Caco-2 (cell line): ENCODE measurements around the gene TICAM2. TPM values are rescaled to one million over a fixed set of nuclear protein-coding genes. Genes with fewer than 3 reads are reported as not detected.
A peak's percentile ranks its signal among the peaks of the same experiment; 100 is the strongest.

Source experiments
- BruUV-seq: library from RNA; stranded (reverse); fragments of 400-500 nt; replicated peaks from 2 replicates; lab custom pipeline; 2021; lab: Mats Ljungman, UMichigan
- CTCF ChIA-PET: fragments of 300-600 bp; sonication (Branson Sonifier 250); formaldehyde crosslinking; loops from one replicate; lab custom pipeline; 2022; ENCODE audit warnings: antibody characterized with exemption; lab: Charles Lee
- POLR2A ChIA-PET: fragments of 300-600 bp; sonication (Branson Sonifier 250); formaldehyde crosslinking; loops from one replicate; lab custom pipeline; 2022; ENCODE audit warnings: antibody characterized with exemption; lab: Charles Lee
- DNase-seq, 2 experiments: peaks; one replicate each; pipeline versions ENCODE4 v3.0.0 to v3.0.0-alpha.2; 2020 to 2022
- H3K27me3 ChIP-seq: replicated peaks from 2 replicates; pipeline ENCODE4 v1.6.0; 2011; ENCODE audit warnings: low read length; ENCODE audit not compliant: control insufficient read depth, insufficient read depth
- H3K36me3 ChIP-seq: 2 replicates; pipeline ENCODE4 v1.5.1; 2011; ENCODE audit warnings: low read length; ENCODE audit not compliant: control insufficient read depth, insufficient read depth
- H3K4me1 ChIP-seq: fragments of 250-450 bp; sonication (Bioruptor Pico); 2 replicates; pipeline ENCODE4 v1.5.1; 2020; ENCODE audit warnings: mild to moderate bottlenecking
- H3K4me3 ChIP-seq: 2 replicates; pipeline ENCODE4 v1.5.1; 2011; ENCODE audit warnings: low read depth, mild to moderate bottlenecking, control low read depth, low read length
- H3K9me3 ChIP-seq: fragments of 250-450 bp; sonication (Bioruptor Pico); 2 replicates; pipeline ENCODE4 v1.5.1; 2020; ENCODE audit warnings: mild to moderate bottlenecking, moderate library complexity
- H3K27ac Mint-ChIP-seq: one replicate; pipeline ENCODE4 v1.8.0; 2022; ENCODE audit warnings: mixed read lengths; ENCODE audit not compliant: unreplicated experiment
- H3K27me3 Mint-ChIP-seq: one replicate; pipeline ENCODE4 v1.8.0; 2022; ENCODE audit warnings: mixed read lengths; ENCODE audit not compliant: insufficient read depth, unreplicated experiment
- H3K36me3 Mint-ChIP-seq: one replicate; pipeline ENCODE4 v1.8.0; 2022; ENCODE audit warnings: mild to moderate bottlenecking, mixed read lengths; ENCODE audit not compliant: insufficient read depth, unreplicated experiment
- H3K4me1 Mint-ChIP-seq: one replicate; pipeline ENCODE4 v1.8.0; 2022; ENCODE audit warnings: low read depth, mixed read lengths; ENCODE audit not compliant: unreplicated experiment
- H3K4me3 Mint-ChIP-seq: one replicate; pipeline ENCODE4 v1.8.0; 2022; ENCODE audit warnings: mild to moderate bottlenecking, moderate library complexity, mixed read lengths; ENCODE audit not compliant: unreplicated experiment
- H3K9me3 Mint-ChIP-seq: one replicate; pipeline ENCODE4 v1.8.0; 2022; ENCODE audit warnings: mixed read lengths; ENCODE audit not compliant: unreplicated experiment
- intact Hi-C: fragments of 100-400 bp; cut with micrococcal nuclease; formaldehyde crosslinking; loops from one replicate; pipeline ENCODE4 v1.10.0; 2022; ENCODE audit not compliant: unreplicated experiment
- total RNA-seq: library from RNA; stranded (reverse); gene quantifications from 2 replicates; pipeline ENCODE4 v1.2.3, GENCODE V29; 2022
- TF ChIP-seq, protein P1 (sequence below), 2 experiments: fragments of 200-600 bp in 1 of 2; IDR thresholded peaks; 1 replicate in 1 of 2; 2 replicates in 1 of 2; pipeline versions ENCODE4 v1.5.1 to v1.8.0; 2011 to 2022; ENCODE audit warnings: antibody characterized with exemption in 1 of 2, control low read depth in 1 of 2, inconsistent platforms in 1 of 2, low read depth in 1 of 2, low read length in 1 of 2, mild to moderate bottlenecking in 1 of 2, moderate library complexity in 1 of 2; ENCODE audit not compliant: insufficient read depth in 1 of 2, severe bottlenecking in 1 of 2, unreplicated experiment in 1 of 2

The TICAM2 gene
- total RNA-seq, 1 experiment from 2014 or later = 0.91 TPM

DNA sequence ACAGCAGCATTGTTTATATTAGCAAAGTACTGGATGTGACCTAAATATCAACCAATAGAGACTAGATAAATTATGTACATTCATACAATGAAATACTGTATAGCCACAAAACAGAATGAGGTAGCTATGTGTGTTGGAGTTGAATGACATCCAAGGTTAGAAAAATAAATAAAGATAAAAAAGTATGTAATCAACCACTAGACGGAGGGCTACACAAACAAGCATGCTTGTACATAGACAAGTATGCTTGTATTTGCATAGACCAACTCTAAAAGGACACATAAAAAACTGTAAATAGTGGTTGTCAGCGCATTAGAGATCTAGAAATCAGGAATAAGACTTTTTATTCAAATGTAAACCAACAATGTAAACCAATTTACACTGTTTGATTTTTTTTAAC is 60.7 kb downstream of the TICAM2 start:
- H3K4me1 Mint-ChIP-seq = peaks cover 7% of the 10 kb centered on the region
- H3K9me3 Mint-ChIP-seq = no peaks in the 10 kb centered on the region
- peak overlapping the region; percentile 80 for H3K4me3 Mint-ChIP-seq
- BruUV-seq = no TSS peak
- Histone ChIP-seq H3K9me3 (peaks cover 10% of the 10 kb centered on the region), H3K4me3 (peak overlapping the region; percentile 6), H3K4me1 (peaks cover 24% of the 10 kb centered on the region), H3K36me3 (no peaks in the 10 kb centered on the region; the same call in 1 of the 2 replicates), H3K27me3 (no peaks in the 10 kb centered on the region)
- TF ChIP-seq, protein P1, sequence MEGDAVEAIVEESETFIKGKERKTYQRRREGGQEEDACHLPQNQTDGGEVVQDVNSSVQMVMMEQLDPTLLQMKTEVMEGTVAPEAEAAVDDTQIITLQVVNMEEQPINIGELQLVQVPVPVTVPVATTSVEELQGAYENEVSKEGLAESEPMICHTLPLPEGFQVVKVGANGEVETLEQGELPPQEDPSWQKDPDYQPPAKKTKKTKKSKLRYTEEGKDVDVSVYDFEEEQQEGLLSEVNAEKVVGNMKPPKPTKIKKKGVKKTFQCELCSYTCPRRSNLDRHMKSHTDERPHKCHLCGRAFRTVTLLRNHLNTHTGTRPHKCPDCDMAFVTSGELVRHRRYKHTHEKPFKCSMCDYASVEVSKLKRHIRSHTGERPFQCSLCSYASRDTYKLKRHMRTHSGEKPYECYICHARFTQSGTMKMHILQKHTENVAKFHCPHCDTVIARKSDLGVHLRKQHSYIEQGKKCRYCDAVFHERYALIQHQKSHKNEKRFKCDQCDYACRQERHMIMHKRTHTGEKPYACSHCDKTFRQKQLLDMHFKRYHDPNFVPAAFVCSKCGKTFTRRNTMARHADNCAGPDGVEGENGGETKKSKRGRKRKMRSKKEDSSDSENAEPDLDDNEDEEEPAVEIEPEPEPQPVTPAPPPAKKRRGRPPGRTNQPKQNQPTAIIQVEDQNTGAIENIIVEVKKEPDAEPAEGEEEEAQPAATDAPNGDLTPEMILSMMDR (IDR thresholded peaks at IDR 0.05; ENCODE audit: insufficient read depth in 1 of 2, low read depth in 1 of 2, low read length in 1 of 2, severe bottlenecking in 1 of 2, unreplicated experiment in 1 of 2) = no peak
- no peak for DNase-seq
- peaks cover 67% of the 10 kb centered on the region for H3K36me3 Mint-ChIP-seq
- CTCF ChIA-PET = no interaction called here
- no peak overlapping the region for H3K27ac Mint-ChIP-seq
- POLR2A ChIA-PET = no interaction called here
- H3K27me3 Mint-ChIP-seq = no peaks in the 10 kb centered on the region
- intact Hi-C loops = loop anchor here (5.0 kb wide), 3 partner anchors 124 to 301 kb away; partner anchors contain the start of genes AP3S1, ATG12 and PGGT1B

DNA sequence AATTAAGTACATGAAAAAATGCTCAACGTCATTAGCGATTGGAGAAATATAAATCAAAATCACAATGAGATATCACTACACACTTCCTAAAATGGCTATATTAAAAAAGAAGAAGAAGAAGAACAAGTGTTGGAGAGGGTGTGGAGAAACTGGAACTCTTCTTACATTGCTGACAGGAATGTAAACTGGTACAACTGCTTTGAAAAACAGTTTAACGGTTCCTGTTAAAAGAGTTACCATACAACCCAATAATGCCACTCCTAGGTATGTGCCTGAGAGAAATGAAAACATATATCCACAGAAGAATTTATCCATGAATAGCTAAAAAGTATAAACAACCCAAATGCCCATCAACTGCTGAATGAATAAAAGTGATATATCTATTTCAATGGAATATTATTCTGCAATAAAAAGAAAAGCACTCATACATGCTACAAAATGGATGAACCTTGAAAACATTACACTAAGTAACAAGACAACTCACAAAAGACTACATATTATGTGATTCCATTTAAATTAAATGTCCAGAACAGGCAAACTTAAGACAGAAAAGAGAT is 66.7 kb downstream of the TICAM2 start:
- intact Hi-C loops = no loop called here
- H3K27ac Mint-ChIP-seq = no peak overlapping the region

DNA sequence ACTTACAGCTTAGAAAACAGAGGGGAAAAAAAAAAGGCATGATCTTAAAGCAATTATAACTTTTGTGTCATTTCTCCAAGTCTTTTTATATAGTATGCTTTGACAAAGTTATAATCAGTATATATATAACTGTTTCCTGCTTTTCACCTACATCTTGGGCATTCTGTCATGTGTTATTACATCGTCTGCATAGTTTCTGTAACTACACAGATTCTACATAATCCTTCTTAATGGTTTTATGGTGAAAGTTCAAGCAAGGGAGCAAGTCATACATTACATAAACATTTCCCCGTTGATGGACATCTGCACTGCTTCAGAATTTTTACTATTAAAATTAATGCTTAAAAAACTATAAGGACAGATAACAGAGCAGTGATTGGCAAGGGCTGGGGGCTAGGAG is 69.8 kb downstream of the TICAM2 start:
- Mint-ChIP-seq H3K9me3 (no peaks in the 10 kb centered on the region), H3K4me1 (no peaks in the 10 kb centered on the region), H3K27ac (no peak overlapping the region), H3K27me3 (no peaks in the 10 kb centered on the region), H3K4me3 (no peak overlapping the region), H3K36me3 (peaks cover 12% of the 10 kb centered on the region)
- H3K27me3 ChIP-seq = no peaks in the 10 kb centered on the region
- TF ChIP-seq, protein P1 (IDR thresholded peaks at IDR 0.05; ENCODE audit: insufficient read depth in 1 of 2, low read depth in 1 of 2, low read length in 1 of 2, severe bottlenecking in 1 of 2, unreplicated experiment in 1 of 2) = no peak
- intact Hi-C loops = no loop called here
- H3K4me3 ChIP-seq = no peak overlapping the region
- POLR2A ChIA-PET = no interaction called here
- H3K4me1 ChIP-seq = peaks cover 7% of the 10 kb centered on the region; the same call in 1 of the 2 replicates
- DNase-seq = no peak
- peaks cover 2% of the 10 kb centered on the region; the same call in 1 of the 2 replicates for H3K36me3 ChIP-seq
- BruUV-seq = no TSS peak
- CTCF ChIA-PET = interaction anchor here (0.6 kb wide), 1 partner anchor 117 kb away, joined by 7 read pairs; no protein-coding TSS in a partner anchor
- no peaks in the 10 kb centered on the region for H3K9me3 ChIP-seq

More for the DNA sequence above, 66.7 kb downstream of the TICAM2 start:
- no peaks in the 10 kb centered on the region for H3K27me3 ChIP-seq
- peaks cover 13% of the 10 kb centered on the region; the same call in 1 of the 2 replicates for H3K4me1 ChIP-seq
- CTCF ChIA-PET = no interaction called here
- Mint-ChIP-seq H3K9me3 (no peaks in the 10 kb centered on the region), H3K4me3 (no peak overlapping the region), H3K4me1 (no peaks in the 10 kb centered on the region), H3K27me3 (no peaks in the 10 kb centered on the region), H3K36me3 (peaks cover 28% of the 10 kb centered on the region)
- H3K4me3 ChIP-seq = no peak overlapping the region
- TF ChIP-seq, protein P1 (IDR thresholded peaks at IDR 0.05; ENCODE audit: insufficient read depth in 1 of 2, low read depth in 1 of 2, low read length in 1 of 2, severe bottlenecking in 1 of 2, unreplicated experiment in 1 of 2) = no peak
- H3K9me3 ChIP-seq = no peaks in the 10 kb centered on the region
- peaks cover 2% of the 10 kb centered on the region; the same call in 1 of the 2 replicates for H3K36me3 ChIP-seq
- DNase-seq = no peak
- no TSS peak for BruUV-seq
- POLR2A ChIA-PET = no interaction called here
